Fibroblast of pulmonary artery (primary cell): ENCODE measurements around the gene IL26.
"Not testable (repeated sequence)": the region's sequence is repeated elsewhere in the genome, so short reads cannot be mapped to it uniquely, and the experiment has no call there.

Experiments used
- DNase-seq: peaks from one replicate; pipeline ENCODE4 v3.0.0-alpha.2; 2010; ENCODE audit warnings: low read depth
- H3K4me3 ChIP-seq: replicated peaks from 2 replicates; pipeline ENCODE4 v1.5.1; 2011; ENCODE audit warnings: low read depth, mild to moderate bottlenecking, control low read depth, low read length, moderate library complexity
- TF ChIP-seq, protein P1 (sequence below): IDR thresholded peaks from 2 replicates; pipeline ENCODE4 v1.5.1; 2011; ENCODE audit warnings: mild to moderate bottlenecking, control low read depth, low read length, inconsistent platforms; ENCODE audit errors: missing control alignments

The IL26 gene

GRCh38 chr12:68180792-68181744 lies 44.5 kb downstream of the IL26 start:
- TF ChIP-seq, protein P1, sequence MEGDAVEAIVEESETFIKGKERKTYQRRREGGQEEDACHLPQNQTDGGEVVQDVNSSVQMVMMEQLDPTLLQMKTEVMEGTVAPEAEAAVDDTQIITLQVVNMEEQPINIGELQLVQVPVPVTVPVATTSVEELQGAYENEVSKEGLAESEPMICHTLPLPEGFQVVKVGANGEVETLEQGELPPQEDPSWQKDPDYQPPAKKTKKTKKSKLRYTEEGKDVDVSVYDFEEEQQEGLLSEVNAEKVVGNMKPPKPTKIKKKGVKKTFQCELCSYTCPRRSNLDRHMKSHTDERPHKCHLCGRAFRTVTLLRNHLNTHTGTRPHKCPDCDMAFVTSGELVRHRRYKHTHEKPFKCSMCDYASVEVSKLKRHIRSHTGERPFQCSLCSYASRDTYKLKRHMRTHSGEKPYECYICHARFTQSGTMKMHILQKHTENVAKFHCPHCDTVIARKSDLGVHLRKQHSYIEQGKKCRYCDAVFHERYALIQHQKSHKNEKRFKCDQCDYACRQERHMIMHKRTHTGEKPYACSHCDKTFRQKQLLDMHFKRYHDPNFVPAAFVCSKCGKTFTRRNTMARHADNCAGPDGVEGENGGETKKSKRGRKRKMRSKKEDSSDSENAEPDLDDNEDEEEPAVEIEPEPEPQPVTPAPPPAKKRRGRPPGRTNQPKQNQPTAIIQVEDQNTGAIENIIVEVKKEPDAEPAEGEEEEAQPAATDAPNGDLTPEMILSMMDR = no peak
- no peak for DNase-seq
- H3K4me3 ChIP-seq = no peak overlapping the region

- no peak for DNase-seq
- H3K4me3 ChIP-seq = no peak overlapping the region
- TF ChIP-seq, protein P1 = no peak
Measured at GRCh38 chr12:68178774-68179439, 46.7 kb downstream of the IL26 start.

- TF ChIP-seq, protein P1 = no peak
- no peak overlapping the region for H3K4me3 ChIP-seq
- no peak for DNase-seq
Measured at GRCh38 chr12:68178184-68178583, 47.4 kb downstream of the IL26 start.

DNA sequence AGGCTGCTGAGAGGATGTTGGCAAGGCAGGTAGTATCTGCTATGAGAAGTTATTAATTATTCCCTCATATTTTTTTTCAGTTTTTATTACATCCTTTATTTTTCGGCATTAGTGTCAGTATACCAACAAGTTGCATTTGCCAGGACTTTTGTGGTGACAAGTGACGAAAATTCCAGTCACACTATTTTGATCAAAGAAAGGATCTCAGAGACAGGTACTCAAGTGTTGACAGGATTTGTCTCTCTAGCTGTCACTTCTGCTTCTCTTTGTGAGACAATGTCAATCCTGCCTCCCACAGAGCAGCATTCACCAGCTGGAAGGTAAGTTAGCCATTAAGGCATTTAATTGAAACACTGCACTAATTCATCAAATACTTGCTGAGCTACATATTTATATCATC lies 48.0 kb downstream of the IL26 start:
- H3K4me3 ChIP-seq = no peak overlapping the region
- no peak for DNase-seq
- TF ChIP-seq, protein P1 = no peak

DNA sequence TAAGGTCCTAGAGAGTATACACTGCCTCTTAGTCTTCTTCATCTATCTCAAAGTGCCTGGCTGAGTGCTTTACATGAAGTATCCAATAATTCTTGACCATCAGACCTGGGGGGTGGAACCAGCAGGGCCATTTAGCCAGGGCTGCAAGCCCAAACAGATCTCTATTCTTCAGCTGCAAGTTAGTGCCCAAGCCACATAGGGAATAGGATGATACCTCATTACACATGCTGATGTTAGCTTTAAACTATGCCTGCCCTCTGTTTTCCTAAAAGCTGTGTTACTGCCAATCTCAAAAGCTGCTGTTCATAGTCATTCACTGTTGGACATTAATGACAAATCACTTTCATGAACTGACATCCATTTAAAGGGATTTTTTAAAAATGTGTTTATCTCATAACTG lies 49.4 kb downstream of the IL26 start:
- DNase-seq = no peak
- H3K4me3 ChIP-seq = no peak overlapping the region
- TF ChIP-seq, protein P1 = no peak

DNA sequence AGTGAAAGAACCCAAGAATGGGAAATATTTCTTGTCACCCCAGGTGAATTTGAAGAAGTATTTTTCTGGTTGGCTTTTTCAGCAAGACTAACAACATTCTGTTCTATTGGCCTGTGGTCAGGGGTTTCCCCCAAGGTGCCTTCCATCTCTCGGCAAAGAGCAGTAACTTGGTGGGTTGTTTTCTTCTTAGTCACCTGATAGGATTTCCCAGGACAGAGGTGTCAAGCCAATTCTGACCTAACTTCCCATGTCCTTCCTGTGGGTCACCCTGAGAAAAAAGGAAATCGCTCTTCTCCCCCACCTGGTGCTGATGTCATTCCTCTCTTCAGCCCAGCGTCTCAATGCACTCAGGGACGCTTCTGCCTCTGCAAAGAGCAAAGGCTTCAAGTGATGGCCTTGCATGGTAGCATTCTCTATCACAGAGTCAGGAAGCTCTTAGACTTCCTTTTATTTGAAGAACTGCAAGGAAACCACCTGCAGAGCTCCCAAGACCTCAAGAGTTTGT lies 50.0 kb downstream of the IL26 start:
- TF ChIP-seq, protein P1 = no peak
- no peak overlapping the region for H3K4me3 ChIP-seq
- DNase-seq = no peak

DNA sequence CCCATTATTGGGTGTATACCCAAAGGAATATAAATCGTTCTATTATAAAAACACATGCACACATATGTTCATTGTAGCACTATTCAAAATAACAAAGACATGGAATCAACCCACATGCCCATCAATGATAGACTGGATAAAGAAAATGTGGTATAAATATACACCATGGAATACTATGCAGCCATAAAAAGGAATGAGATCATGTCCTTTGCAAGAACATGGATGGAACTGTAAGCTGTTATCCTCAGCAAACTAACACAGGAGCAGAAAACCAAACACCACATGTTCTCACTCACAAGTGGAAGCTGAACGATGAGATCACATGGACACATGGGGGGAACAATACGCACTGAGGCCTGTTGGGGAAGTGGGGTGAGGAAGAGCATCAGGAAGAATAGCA lies 50.8 kb downstream of the IL26 start:
- H3K4me3 ChIP-seq, DNase-seq: not testable (repeated sequence)
